CD8-positive, alpha-beta memory T cell (primary cell): ENCODE data around the gene RPS6KA2. TPM values are rescaled to one million over a fixed set of nuclear protein-coding genes. Genes with fewer than 3 reads are reported as not detected.

Source experiments
- CTCF ChIA-PET: fragments of 350-600 bp; sonication (Branson Sonifier 250); formaldehyde crosslinking; loops from one replicate; lab custom pipeline; 2021; ENCODE audit warnings: antibody characterized with exemption; lab: Charles Lee
- POLR2A ChIA-PET: fragments of 350-600 bp; sonication (Branson Sonifier 250); formaldehyde crosslinking; loops from one replicate; lab custom pipeline; 2021; ENCODE audit warnings: antibody characterized with exemption; lab: Charles Lee
- DNase-seq, 5 donors: peaks; one replicate each; pipeline versions ENCODE4 v3.0.0 to v3.0.0-alpha.2; 2020 to 2022; ENCODE audit warnings: mixed read lengths in 1 of 5
- H3K27ac ChIP-seq: one replicate; pipeline ENCODE4 v1.7.0; 2013; ENCODE audit warnings: low read depth, mild to moderate bottlenecking, low read length, moderate library complexity
- H3K27me3 ChIP-seq: 2 replicates; pipeline ENCODE4 v1.7.0; 2013; ENCODE audit warnings: low read length, mild to moderate bottlenecking; ENCODE audit not compliant: insufficient read depth, poor library complexity, severe bottlenecking
- H3K36me3 ChIP-seq: 2 replicates; pipeline ENCODE4 v1.7.0; 2013; ENCODE audit warnings: mild to moderate bottlenecking, low read length, moderate library complexity; ENCODE audit not compliant: insufficient read depth
- H3K4me1 ChIP-seq: 2 replicates; pipeline ENCODE4 v1.7.0; 2013; ENCODE audit warnings: mild to moderate bottlenecking, low read length, moderate library complexity; ENCODE audit not compliant: insufficient read depth
- H3K4me3 ChIP-seq: 2 replicates; pipeline ENCODE4 v1.7.0; 2013; ENCODE audit warnings: mild to moderate bottlenecking, low read length
- H3K9me3 ChIP-seq: 2 replicates; pipeline ENCODE4 v1.7.0; 2013; ENCODE audit warnings: mild to moderate bottlenecking, low read length
- H3K27ac Mint-ChIP-seq, 8 donors: one replicate each; pipeline ENCODE4 v1.8.0; 2020 to 2021; ENCODE audit warnings: mixed read lengths in 8 of 8, mild to moderate bottlenecking in 6 of 8, inconsistent platforms in 3 of 8, moderate library complexity in 3 of 8
- H3K27me3 Mint-ChIP-seq, 2 donors: one replicate each; pipeline ENCODE4 v1.8.0; 2020 to 2021; ENCODE audit warnings: mixed read lengths in 2 of 2, mild to moderate bottlenecking in 1 of 2, moderate library complexity in 1 of 2
- H3K36me3 Mint-ChIP-seq, 3 donors: one replicate each; pipeline ENCODE4 v1.8.0; 2020 to 2021; ENCODE audit warnings: mixed read lengths in 3 of 3, inconsistent platforms in 1 of 3, mild to moderate bottlenecking in 1 of 3
- H3K4me1 Mint-ChIP-seq, 3 donors: one replicate each; pipeline ENCODE4 v1.8.0; 2020 to 2021; ENCODE audit warnings: mixed read lengths in 3 of 3, inconsistent platforms in 1 of 3, mild to moderate bottlenecking in 1 of 3
- H3K4me3 Mint-ChIP-seq, 7 donors: one replicate each; pipeline ENCODE4 v1.8.0; 2020 to 2021; ENCODE audit warnings: mixed read lengths in 7 of 7, mild to moderate bottlenecking in 6 of 7, moderate library complexity in 4 of 7, inconsistent platforms in 2 of 7
- H3K9me3 Mint-ChIP-seq, 5 donors: one replicate each; pipeline ENCODE4 v1.8.0; 2020 to 2022; ENCODE audit warnings: mixed read lengths in 5 of 5, mild to moderate bottlenecking in 3 of 5, moderate library complexity in 2 of 5, inconsistent platforms in 1 of 5
- polyA plus RNA-seq: library from polyadenylated mRNA; unstranded; fragments of 300-500 nt; fragmentation: Illumina TruSeq; gene quantifications from one replicate; pipeline ENCODE4 v1.2.3, GENCODE V29; 2021
- total RNA-seq, 2 experiments: library from RNA; stranded (reverse); gene quantifications; one replicate each; pipeline ENCODE4 v1.2.3, GENCODE V29; 2021

Gene RPS6KA2
- total and polyA plus RNA-seq, 3 experiments from 2014 or later = 3.6 to 4.7 (median 4.6) TPM

GRCh38 chr6:166573511-166574216, 53.4 kb downstream of the RPS6KA2 start:
- peaks cover 0 to 19% (median 4%) of the 10 kb centered on the region in 3 donors for H3K36me3 Mint-ChIP-seq
- H3K4me3 Mint-ChIP-seq = no peak overlapping the region
- Histone ChIP-seq H3K27me3 (no peaks in the 10 kb centered on the region), H3K27ac (no peak overlapping the region), H3K36me3 (no peaks in the 10 kb centered on the region), H3K4me3 (no peak overlapping the region), H3K9me3 (no peaks in the 10 kb centered on the region), H3K4me1 (no peaks in the 10 kb centered on the region)
- CTCF ChIA-PET = no interaction called here
- peaks cover 4 to 7% (median 7%) of the 10 kb centered on the region in 3 donors for H3K4me1 Mint-ChIP-seq
- POLR2A ChIA-PET = no interaction called here
- DNase-seq = no peak
- H3K27me3 Mint-ChIP-seq = peaks cover 0 to 3% of the 10 kb centered on the region in 2 donors
- peaks cover 5 to 16% (median 10%) of the 10 kb centered on the region in 5 donors for H3K9me3 Mint-ChIP-seq
- H3K27ac Mint-ChIP-seq = no peak overlapping the region

GRCh38 chr6:166572370-166573261, 54.4 kb downstream of the RPS6KA2 start:
- H3K4me1 ChIP-seq = no peaks in the 10 kb centered on the region
- H3K36me3 Mint-ChIP-seq = peaks cover 0 to 15% (median 4%) of the 10 kb centered on the region in 3 donors
- H3K4me3 Mint-ChIP-seq = no peak overlapping the region
- H3K9me3 Mint-ChIP-seq = peaks cover 5 to 15% (median 7%) of the 10 kb centered on the region in 5 donors
- peaks cover 0 to 3% of the 10 kb centered on the region in 2 donors for H3K27me3 Mint-ChIP-seq
- POLR2A ChIA-PET = no interaction called here
- no peaks in the 10 kb centered on the region for H3K36me3 ChIP-seq
- peaks cover 4 to 7% (median 7%) of the 10 kb centered on the region in 3 donors for H3K4me1 Mint-ChIP-seq
- H3K27me3 ChIP-seq = no peaks in the 10 kb centered on the region
- no peak for DNase-seq
- H3K27ac Mint-ChIP-seq = peak overlapping the region in 1 of 8 donors; percentile 39
- H3K9me3 ChIP-seq = no peaks in the 10 kb centered on the region
- H3K27ac ChIP-seq = no peak overlapping the region
- CTCF ChIA-PET = no interaction called here
- H3K4me3 ChIP-seq = no peak overlapping the region

GRCh38 chr6:166570929-166571713, 55.9 kb downstream of the RPS6KA2 start:
- Histone ChIP-seq H3K27me3 (no peaks in the 10 kb centered on the region), H3K27ac (no peak overlapping the region), H3K9me3 (no peaks in the 10 kb centered on the region), H3K4me3 (no peak overlapping the region), H3K4me1 (no peaks in the 10 kb centered on the region), H3K36me3 (no peaks in the 10 kb centered on the region)
- peaks cover 4 to 7% (median 7%) of the 10 kb centered on the region in 3 donors for H3K4me1 Mint-ChIP-seq
- ChIA-PET POLR2A (no interaction called here), CTCF (no interaction called here)
- no peak overlapping the region for H3K27ac Mint-ChIP-seq
- no peak for DNase-seq
- H3K36me3 Mint-ChIP-seq = peaks cover 0 to 6% (median 0%) of the 10 kb centered on the region in 3 donors
- H3K9me3 Mint-ChIP-seq = peaks cover under 1 to 9% (median under 1%) of the 10 kb centered on the region in 5 donors
- H3K27me3 Mint-ChIP-seq = peaks cover 0 to 3% of the 10 kb centered on the region in 2 donors
- H3K4me3 Mint-ChIP-seq = no peak overlapping the region

DNA sequence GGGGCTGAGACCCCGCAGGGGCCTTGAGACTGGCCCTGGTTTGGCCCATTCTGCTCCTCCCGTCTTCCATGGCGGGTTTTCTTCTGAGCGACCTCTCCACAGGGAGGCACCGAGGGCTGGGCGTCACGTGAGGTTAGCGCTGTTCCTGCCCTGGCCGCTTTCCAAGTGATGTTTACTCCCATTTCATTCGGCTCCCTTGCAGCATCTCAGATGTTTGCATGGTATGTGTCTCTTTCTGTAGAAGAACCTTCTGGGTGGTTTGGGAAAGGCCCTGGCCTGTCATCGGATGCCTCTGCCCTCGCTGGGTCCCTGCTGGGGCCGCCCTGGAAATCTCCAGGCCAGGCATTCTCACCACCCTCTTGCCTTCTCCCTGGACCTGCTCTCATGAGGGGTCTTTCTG, 57.8 kb downstream of the RPS6KA2 start:
- Histone ChIP-seq H3K9me3 (no peaks in the 10 kb centered on the region), H3K4me1 (no peaks in the 10 kb centered on the region), H3K4me3 (no peak overlapping the region), H3K27me3 (no peaks in the 10 kb centered on the region), H3K36me3 (no peaks in the 10 kb centered on the region), H3K27ac (no peak overlapping the region)
- ChIA-PET CTCF (no interaction called here), POLR2A (no interaction called here)
- Mint-ChIP-seq H3K4me3 (no peak overlapping the region), H3K27me3 (peaks cover 5 to 8% of the 10 kb centered on the region in 2 donors), H3K4me1 (peaks cover 4 to 7% (median 7%) of the 10 kb centered on the region in 3 donors), H3K27ac (no peak overlapping the region), H3K9me3 (no peaks in the 10 kb centered on the region), H3K36me3 (no peaks in the 10 kb centered on the region)
- no peak for DNase-seq

GRCh38 chr6:166567813-166568212, 59.2 kb downstream of the RPS6KA2 start:
- Histone ChIP-seq H3K27me3 (no peaks in the 10 kb centered on the region), H3K9me3 (no peaks in the 10 kb centered on the region), H3K36me3 (no peaks in the 10 kb centered on the region), H3K4me1 (no peaks in the 10 kb centered on the region), H3K4me3 (no peak overlapping the region), H3K27ac (no peak overlapping the region)
- Mint-ChIP-seq H3K27me3 (peaks cover 9 to 13% of the 10 kb centered on the region in 2 donors), H3K27ac (no peak overlapping the region), H3K4me1 (peaks cover 4 to 7% (median 7%) of the 10 kb centered on the region in 3 donors), H3K9me3 (no peaks in the 10 kb centered on the region), H3K4me3 (no peak overlapping the region), H3K36me3 (no peaks in the 10 kb centered on the region)
- CTCF ChIA-PET = no interaction called here
- POLR2A ChIA-PET = no interaction called here
- DNase-seq = no peak

- no peak for DNase-seq
- H3K9me3 Mint-ChIP-seq = no peaks in the 10 kb centered on the region
- no peak overlapping the region for H3K27ac Mint-ChIP-seq
- POLR2A ChIA-PET = no interaction called here
- no peak overlapping the region for H3K4me3 Mint-ChIP-seq
- H3K36me3 ChIP-seq = no peaks in the 10 kb centered on the region
- no peaks in the 10 kb centered on the region for H3K36me3 Mint-ChIP-seq
- no peak overlapping the region for H3K27ac ChIP-seq
- CTCF ChIA-PET = interaction anchor here (0.9 kb wide), 1 partner anchor 8 kb away, joined by 3 read pairs; no protein-coding TSS in a partner anchor
- no peaks in the 10 kb centered on the region for H3K4me1 ChIP-seq
- no peak overlapping the region for H3K4me3 ChIP-seq
- no peaks in the 10 kb centered on the region for H3K9me3 ChIP-seq
- no peaks in the 10 kb centered on the region for H3K27me3 ChIP-seq
- peaks cover 6 to 13% of the 10 kb centered on the region in 2 donors for H3K27me3 Mint-ChIP-seq
- peaks cover 0 to under 1% (median under 1%) of the 10 kb centered on the region in 3 donors for H3K4me1 Mint-ChIP-seq
These were observed 59.9 kb downstream of the RPS6KA2 start for GRCh38 chr6:166567107-166567506.

GRCh38 chr6:166566026-166567011, 60.7 kb downstream of the RPS6KA2 start:
- H3K9me3 Mint-ChIP-seq = peaks cover 0 to 3% (median 0%) of the 10 kb centered on the region in 5 donors
- no peaks in the 10 kb centered on the region for H3K4me1 Mint-ChIP-seq
- no peaks in the 10 kb centered on the region for H3K4me1 ChIP-seq
- H3K4me3 ChIP-seq = no peak overlapping the region
- no peak for DNase-seq
- POLR2A ChIA-PET = no interaction called here
- H3K9me3 ChIP-seq = no peaks in the 10 kb centered on the region
- H3K27me3 ChIP-seq = no peaks in the 10 kb centered on the region
- peaks cover 8 to 13% of the 10 kb centered on the region in 2 donors for H3K27me3 Mint-ChIP-seq
- CTCF ChIA-PET = interaction anchor here (0.9 kb wide), 1 partner anchor 9 kb away, joined by 3 read pairs; no protein-coding TSS in a partner anchor
- no peak overlapping the region for H3K27ac ChIP-seq
- H3K4me3 Mint-ChIP-seq = no peak overlapping the region
- H3K36me3 Mint-ChIP-seq = no peaks in the 10 kb centered on the region
- H3K36me3 ChIP-seq = no peaks in the 10 kb centered on the region
- no peak overlapping the region for H3K27ac Mint-ChIP-seq
